ENCODE results near the gene PRG3.
"Not testable (repeated sequence)": the region's sequence is repeated elsewhere in the genome, so short reads cannot be mapped to it uniquely, and the experiment has no call there.

The PRG3 gene

DNA sequence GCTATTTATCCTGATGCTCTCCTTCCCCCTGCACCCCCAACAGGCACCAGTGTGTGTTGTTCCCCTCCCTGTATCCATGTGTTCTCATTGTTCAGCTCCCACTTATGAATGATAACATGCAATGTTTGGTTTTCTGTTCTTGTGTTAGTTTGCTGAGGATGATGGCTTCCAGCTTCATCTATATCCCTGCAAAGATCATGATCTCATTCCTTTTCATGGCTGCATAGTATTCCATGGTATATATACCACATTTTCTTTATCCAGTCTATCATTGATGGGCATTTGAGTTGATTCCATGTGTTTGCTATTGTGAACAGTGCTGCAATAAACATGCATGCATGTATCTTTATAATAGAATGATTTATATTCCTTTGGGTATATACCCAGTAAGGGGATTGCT lies 19.5 kb downstream of the PRG3 start:
- in situ Hi-C loops (cut with HindIII; ENCODE audit: low sequenced_read_pairs) = not testable (repeated sequence)

DNA sequence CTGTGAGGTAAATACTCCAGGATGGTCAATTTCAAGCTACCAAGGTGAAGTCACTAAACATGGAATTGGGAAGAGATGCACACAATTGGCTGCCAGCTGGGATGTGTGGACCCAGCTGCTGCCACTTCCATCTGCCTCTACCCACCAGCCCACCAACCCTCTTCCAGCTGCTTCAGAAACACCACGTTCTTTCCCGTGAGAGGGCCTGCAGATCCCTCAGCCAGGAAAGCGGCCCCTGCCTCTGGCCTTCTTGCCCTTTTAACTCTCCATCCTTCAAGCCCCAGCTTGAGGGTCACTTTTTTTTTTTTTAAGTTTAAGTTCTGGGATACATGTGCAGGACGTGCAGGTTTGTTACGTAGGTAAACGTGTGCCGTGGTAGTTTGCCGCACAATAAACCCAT lies 20.0 kb downstream of the PRG3 start:
- in situ Hi-C loops (cut with HindIII; ENCODE audit: low sequenced_read_pairs) = no loop called here

DNA sequence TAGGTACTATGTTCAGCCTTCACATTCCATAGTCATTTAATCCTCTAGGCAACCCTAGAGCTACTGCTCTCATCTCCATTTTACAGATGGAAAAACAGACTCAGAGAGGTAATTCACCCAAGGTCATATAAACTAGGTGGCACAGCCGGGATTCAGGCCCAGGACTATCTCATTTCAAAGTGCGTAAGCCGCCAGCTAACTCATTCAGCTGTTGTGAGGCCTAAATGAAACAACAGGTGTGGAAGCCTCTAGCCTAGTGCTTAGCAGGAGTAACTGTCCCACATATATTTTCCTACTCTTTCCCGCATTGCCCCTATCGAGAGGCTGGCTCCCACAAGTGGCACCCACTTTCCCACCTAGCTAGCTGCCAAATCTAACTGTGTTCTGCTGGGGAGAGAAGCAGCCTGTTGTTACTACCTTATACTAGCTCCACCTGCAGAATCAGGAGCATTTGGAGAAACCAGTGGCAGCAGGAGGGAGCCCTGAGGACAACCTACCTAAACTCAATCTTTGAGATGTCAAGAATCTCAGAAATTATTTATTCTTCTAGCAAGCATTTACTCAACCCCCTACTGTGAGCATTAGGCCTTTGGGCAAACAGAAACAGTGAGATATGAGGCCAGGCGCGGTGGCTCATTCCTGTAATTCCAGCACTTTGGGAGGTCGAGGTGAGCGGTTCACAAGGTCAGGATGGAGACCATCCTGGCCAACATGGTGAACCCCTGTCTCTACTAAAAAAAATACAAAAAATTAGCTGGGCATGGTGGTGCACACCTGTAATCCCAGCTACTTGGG lies 20.9 kb downstream of the PRG3 start:
- in situ Hi-C loops (cut with HindIII; ENCODE audit: low sequenced_read_pairs) = no loop called here

DNA sequence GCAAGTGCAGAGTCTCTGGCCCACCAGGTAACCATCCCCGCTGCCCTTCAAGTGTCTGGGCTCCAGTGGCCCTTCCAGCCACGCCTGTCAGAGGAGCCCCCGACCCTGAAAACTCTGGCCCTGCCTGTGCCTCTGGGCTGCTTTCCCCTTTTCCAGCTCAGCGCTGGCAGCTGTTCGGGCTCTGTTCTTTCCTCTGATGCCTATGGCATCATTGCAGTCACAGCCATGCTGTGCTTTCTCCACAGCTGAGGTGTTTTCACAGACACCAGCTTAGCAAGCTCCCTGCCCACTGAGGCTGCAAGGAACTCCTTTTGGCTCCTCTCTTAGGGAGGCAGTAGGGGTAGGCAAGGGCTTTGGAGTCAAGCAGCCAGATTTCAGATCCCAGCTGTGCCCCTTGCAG lies 21.6 kb downstream of the PRG3 start:
- in situ Hi-C loops (cut with HindIII; ENCODE audit: low sequenced_read_pairs) = no loop called here

DNA sequence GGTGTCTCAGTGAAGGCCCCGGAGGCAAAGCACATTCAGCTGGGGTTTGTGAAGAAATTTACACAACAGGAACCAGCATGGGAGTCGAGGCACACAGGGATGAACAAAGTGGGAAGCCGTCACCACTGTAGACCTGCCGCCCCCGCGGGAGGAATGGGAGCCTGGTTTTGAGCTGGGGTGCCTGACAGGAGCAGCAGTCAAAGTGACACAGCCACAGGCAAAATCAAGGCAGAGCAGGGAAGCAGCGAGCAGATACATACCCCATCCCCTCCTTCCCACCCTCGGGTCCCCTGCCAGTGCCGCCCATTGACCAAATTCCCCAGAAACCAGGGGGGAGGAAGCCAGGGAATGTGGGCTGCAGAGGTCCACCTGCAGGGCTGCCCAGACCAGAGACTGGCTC lies 22.0 kb downstream of the PRG3 start:
- in situ Hi-C loops (cut with HindIII; ENCODE audit: low sequenced_read_pairs) = no loop called here

DNA sequence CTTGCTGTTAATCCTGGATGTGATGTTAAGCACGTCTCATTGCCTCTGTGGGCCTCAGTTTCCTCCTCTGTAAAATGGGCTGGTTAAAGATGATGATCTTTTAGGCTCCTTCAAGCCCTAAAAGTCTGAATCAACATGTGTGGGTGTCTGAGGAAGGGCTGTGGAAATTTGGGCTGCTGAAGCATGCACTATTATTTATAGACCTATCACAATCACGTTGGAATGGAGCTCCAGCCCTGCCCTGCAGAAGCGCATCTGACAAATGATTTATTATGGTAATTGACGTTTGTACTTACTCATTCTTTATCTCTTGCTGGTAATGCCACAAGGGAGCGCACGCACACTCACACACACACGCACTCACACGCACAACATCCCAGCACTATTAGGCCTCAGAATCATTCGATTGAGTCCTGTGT lies 22.4 kb downstream of the PRG3 start:
- in situ Hi-C loops (cut with HindIII; ENCODE audit: low sequenced_read_pairs) = no loop called here

DNA sequence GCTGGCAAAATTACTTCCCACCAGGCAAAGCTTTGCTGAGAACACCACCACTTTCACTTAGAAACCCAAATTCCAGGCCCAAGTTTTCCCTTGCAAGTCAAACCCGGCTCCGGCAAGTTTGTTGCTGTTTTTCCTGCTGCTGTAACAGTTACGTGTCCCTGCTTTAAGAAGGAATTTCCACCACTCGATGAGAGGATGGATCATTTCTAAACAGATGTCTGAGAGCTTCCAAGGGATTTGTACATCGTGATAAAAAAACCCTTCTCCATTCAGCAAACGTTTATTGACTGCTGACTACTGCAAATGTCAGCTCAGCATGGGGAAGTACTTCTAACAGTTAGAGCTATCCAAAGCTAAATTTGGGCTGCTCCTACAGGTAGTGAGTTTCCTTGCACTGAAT lies 23.1 kb downstream of the PRG3 start:
- in situ Hi-C loops (cut with HindIII; ENCODE audit: low sequenced_read_pairs) = no loop called here

DNA sequence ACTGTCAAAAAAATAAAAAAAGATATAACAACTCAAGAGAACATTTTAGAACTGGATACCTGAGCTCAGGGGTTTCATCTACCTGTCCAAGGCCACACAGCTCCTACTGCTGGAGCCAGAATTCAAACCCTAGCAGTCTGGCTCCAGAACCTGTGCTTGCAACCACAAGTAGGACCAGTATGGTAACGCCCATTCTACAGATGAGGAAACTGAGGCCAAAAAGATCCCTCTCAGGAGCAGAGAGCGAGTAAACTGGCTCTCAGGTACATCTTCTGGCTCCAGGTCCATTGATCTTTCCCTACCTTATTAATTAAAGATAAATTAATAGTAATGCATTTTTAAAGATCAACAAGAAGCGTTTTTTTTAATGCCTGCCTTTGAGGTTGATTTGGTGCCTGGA lies 23.6 kb downstream of the PRG3 start:
- in situ Hi-C loops (cut with HindIII; ENCODE audit: low sequenced_read_pairs) = no loop called here

DNA sequence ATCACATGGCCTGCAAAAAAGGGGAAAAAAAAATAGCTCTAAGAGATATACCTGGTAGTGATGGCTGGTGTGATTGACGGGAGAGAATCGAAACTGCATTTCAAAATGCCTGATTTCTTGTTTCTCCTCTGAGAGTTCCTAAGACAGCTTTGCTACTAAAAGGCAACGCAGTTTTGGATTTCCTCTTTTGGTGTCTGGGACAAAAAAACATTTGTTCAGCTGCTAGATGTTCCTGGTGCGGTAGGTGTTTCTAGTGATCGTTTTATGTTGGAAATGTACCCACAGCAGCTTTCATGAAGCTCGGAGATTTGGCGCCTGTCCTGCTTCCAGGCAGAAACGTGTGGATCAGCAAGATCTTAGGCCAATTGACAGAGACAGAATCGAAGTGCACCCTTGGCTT lies 24.7 kb downstream of the PRG3 start:
- in situ Hi-C loops (cut with HindIII; ENCODE audit: low sequenced_read_pairs) = no loop called here

DNA sequence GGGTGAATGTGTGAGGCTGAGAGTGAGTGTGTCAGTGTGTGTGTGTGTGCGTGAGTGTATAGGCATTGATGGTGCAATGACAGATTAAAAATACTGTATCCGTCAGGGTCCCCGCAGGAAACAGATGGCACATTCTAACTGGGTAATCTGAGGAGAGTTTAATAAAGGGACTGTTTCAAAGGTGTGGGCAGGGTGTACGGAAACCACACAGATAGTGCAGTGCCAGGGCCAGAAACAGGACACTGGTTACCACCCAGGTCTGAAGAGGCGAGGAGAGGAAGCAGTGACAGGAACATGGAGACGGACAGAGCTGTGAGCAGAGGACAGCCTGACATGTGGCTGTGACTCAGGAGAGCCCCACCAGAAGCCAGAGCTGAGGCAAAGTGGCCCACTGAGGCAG lies 26.3 kb downstream of the PRG3 start:
- in situ Hi-C loops (cut with HindIII; ENCODE audit: low sequenced_read_pairs) = no loop called here

DNA sequence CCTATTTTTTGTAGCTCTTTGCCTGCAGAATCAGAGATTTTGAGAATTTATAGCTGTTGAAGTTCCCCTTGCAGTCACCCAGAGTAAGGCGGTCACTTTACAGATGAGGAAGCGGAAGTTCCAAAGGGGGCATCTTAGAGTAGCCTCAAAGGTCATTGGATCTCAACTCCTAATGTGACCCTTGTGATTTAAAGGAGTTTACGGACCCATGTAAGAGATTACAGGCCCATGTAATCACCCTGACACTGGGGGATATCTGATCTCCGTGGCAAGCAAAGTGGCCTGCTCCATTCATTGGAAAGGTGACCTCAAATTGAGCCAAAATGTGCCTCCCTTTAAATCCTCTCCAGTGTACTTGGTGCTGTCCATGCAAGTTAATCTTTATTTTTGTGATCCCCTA lies 27.1 kb downstream of the PRG3 start:
- in situ Hi-C loops (cut with HindIII; ENCODE audit: low sequenced_read_pairs) = no loop called here

DNA sequence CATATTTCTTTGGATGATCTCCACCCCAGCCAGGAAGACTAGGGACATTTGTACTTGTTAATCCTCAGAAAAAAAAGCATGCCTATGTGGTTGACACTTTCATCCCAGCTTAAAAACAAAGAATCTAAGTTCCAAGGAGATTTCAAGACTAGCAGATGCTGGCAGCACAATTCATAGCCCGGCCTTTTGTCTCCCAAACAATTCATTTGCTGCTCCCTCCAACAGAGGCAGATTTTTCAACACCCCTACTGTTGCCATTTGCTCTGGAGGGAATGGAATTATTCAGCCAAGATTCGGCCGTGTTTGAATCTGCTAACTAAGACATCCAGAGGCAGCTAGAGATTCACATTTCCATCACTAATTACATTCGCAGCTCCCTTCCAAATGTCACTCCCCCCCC lies 27.5 kb downstream of the PRG3 start:
- in situ Hi-C loops (cut with HindIII; ENCODE audit: low sequenced_read_pairs) = no loop called here

DNA sequence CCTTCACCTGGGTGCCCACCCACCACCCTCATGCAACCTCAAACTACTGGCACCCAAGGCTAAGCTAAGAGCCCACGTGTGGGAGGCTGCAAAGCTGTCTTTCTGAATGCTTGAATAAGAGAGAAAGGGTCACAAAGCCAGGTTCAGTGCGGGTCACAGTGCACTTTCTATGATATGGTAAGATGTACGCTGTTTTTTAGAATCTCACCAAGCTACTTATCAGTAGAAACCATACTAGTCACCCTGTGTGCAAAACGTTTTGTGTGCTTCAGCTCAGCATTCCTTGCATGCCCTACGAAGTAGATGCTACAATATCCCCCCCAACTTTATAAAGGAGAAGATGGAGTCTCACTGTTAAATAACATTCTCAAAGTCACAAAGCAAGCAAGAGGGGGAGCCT lies 27.9 kb downstream of the PRG3 start:
- in situ Hi-C loops (cut with HindIII; ENCODE audit: low sequenced_read_pairs) = no loop called here

DNA sequence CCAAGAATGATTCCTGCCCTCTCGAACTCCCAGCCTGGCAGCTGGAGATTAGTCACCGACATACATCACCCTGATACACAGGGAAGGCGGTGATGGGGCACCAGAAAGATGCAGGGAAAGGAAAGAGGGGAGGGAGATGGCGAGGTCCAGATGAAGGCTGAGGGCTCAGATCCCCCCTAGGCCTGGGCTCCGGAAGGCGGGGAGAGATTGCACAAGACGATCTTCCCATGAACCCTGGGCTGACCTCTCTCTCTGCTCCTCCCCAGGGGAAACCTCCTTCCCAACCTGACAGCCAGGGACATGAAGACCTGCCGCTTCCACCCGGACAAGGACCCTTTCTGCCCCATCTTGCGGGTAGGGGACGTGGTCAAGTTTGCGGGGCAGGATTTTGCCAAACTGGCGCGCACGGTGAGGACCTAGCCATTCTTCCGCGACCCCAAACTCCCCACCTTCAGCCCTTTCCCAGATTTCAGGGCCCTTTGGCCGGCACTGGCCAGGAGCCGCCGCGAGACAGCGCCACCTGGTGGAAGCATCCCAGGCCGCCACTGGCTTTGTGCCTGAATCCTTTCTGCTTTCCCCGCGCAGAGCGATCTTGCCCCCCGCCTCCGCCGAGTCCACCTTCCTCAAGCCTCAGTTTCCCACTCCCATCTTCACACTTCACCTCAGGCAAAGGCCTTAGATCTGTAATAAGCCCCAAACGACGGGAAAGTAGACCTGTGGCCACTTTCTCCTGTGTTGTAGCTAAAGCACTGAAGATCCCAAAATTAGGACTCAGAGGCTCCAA lies 31.3 kb downstream of the PRG3 start:
- in situ Hi-C loops (cut with HindIII; ENCODE audit: low sequenced_read_pairs) = loop anchor here (25.0 kb wide), 1 partner anchor 288 kb away; the partner anchor contains the start of gene YPEL4

DNA sequence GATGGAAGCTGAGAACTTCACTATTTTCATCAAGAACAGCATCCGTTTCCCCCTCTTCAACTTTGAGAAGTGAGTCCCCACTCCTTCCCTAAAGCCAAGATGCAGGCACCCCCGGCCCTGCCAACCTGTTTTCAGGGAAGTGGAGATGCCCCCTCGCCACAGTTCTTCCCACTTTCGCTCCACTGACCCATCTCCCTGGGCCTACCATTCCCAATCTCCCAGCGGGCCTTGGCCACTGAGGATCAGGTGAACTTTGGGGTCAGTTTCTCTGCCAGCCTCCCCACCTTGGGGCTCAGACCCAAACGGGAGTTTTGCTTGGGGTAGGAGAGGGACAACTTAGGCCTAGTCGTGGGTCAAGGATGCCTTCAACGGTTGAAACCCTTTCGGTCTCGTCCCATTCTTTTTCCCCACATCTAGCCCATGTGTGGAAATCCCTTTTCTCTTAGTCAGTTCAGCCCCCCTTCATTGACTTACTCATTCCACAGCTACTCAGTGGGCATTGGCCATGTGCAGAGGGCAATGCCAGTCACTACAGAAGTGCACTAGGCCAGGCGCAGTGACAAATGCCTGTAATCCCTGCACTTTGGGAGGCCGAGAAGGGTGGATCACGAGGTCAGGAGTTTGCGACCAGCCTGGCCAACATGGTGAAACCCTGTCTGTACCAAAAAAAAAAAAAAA lies 32.2 kb downstream of the PRG3 start:
- in situ Hi-C loops (cut with HindIII; ENCODE audit: low sequenced_read_pairs) = loop anchor here (25.0 kb wide), 1 partner anchor 289 kb away; the partner anchor contains the start of gene YPEL4

DNA sequence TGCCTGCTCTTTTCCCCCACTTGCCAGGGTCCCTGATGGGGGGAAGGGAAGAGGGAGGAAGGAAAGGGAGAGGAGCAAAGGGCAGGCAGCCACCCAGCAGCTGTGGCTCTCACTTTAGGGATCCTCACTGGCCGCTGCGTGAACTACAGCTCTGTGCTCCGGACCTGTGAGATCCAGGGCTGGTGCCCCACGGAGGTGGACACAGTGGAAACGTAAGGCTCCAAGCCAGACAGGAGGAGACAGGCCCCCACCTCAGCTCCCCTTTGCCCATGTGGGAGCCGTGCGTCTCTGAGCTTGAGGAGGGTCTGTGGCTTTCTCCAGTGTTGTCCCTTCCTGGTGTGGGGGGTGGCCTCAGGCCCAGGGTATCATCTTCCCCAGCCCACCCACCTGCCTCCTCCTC lies 32.9 kb downstream of the PRG3 start:
- in situ Hi-C loops (cut with HindIII; ENCODE audit: low sequenced_read_pairs) = loop anchor here (25.0 kb wide), 1 partner anchor 289 kb away; the partner anchor contains the start of gene YPEL4

DNA sequence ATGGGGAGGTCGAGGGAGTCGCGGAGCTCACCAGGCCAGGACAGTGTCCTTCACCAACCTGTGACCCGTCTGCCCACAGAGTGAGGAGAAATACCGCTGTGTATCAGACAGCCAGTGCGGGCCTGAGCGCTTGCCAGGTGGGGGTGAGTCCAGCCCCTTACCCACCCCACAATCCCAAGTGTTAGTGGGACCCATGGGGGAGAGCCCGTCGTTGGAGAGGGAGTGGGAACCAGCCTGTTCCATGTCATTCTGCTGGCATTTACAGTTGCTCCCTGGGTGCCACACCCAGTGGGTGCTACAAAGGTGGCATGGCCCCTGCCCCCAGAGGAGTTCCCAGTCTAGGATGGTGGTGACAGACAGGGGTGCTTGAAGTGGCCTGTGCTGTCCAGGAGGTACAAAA lies 33.6 kb downstream of the PRG3 start:
- in situ Hi-C loops (cut with HindIII; ENCODE audit: low sequenced_read_pairs) = loop anchor here (25.0 kb wide), 1 partner anchor 290 kb away; the partner anchor contains the start of gene YPEL4

DNA sequence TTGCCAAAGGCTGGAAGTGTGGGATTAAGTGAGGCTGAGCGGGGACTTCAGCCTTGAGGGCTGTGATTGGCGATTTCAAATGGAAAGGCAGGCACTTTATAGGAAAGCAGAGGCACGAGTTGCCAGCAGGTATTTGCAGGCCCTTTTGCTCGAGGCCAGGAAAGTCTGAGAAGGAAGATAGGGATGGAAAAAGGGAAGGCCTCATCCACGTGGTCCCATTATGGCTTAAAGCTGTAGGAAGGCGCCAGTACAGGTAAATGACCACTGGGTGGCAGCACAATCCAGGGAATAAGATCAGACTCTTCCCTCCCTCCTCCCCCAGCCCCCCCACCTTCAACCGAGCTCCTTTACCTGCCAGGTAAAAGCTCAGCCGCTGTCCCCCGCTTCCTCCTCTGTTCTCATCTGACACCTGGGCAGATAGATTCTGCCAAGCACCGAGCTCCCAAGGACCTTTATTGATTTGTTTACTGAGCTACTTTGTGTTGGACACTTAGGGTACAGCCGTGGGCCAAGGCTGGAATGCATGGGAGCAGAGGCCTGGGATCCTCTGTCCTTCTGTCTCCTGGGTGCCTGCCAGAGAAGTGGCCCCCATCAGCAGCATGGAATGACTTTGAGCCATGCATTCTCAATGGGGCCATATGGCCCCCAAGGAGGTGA lies 35.3 kb downstream of the PRG3 start:
- in situ Hi-C loops (cut with HindIII; ENCODE audit: low sequenced_read_pairs) = loop anchor here (25.0 kb wide), 1 partner anchor 292 kb away; the partner anchor contains the start of gene YPEL4

DNA sequence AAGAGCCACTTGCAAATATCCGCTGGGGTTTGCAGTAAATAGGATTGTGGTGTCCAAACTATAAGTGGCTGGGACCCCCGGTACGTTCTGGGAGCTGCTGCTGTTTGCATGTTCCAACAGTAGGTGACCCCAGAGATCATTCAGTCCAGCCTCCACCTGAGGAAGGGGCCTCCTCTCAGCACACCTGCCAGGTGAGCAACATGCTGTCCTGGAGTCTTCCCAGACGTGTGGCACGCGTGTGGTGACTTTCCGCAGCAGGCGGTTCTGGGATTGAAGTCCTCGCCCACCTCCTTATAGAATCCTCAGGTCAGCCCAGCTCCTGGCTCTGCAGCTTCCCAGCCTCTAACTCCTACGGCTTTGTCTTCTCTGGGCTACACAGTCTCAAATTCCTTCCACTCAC lies 36.1 kb downstream of the PRG3 start:
- in situ Hi-C loops (cut with HindIII; ENCODE audit: low sequenced_read_pairs) = loop anchor here (25.0 kb wide), 1 partner anchor 292 kb away; the partner anchor contains the start of gene YPEL4

DNA sequence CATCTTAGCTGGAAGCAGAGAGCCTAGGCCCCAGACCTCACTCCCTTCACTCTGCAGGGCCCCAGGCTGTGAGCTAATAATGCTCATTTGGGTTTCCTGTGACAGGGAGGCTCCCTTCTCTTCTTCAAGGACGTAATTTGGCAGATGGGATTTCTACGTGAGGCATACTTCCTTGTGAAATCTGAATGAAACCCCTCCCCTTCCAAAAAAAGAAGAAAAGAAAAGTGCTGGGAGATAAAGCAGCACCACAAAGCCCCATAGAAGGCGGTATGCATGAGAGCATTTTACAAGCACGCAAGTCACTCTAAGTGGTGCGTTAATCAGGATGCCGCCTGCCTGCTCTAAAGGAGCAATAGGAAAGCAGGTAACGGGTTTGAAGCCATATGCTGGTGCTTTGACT lies 37.1 kb downstream of the PRG3 start:
- in situ Hi-C loops (cut with HindIII; ENCODE audit: low sequenced_read_pairs) = loop anchor here (25.0 kb wide), 1 partner anchor 293 kb away; the partner anchor contains the start of gene YPEL4

DNA sequence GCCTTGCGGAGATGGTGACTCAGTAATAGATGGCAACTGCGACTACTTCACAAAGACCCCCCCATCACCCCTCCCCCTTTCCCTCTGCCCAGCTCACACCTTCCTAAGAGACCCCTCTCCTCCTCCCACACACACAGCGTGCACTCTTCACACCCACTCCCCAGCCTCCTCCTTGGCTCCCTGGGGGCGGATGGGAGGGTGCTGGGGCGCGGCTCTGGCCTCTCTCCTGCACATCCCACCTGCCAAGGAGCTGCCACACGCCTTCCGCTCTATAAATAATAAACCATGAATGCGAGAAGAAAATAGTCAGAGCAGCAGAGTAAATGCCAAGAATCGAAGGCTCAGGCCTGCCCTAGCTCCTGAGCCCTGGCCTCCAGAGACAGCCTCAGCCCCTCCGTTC lies 38.2 kb downstream of the PRG3 start:
- in situ Hi-C loops (cut with HindIII; ENCODE audit: low sequenced_read_pairs) = loop anchor here (25.0 kb wide), 1 partner anchor 295 kb away; the partner anchor contains the start of gene YPEL4
